Measurements from ENCODE around the gene TMUB1.

DNA sequence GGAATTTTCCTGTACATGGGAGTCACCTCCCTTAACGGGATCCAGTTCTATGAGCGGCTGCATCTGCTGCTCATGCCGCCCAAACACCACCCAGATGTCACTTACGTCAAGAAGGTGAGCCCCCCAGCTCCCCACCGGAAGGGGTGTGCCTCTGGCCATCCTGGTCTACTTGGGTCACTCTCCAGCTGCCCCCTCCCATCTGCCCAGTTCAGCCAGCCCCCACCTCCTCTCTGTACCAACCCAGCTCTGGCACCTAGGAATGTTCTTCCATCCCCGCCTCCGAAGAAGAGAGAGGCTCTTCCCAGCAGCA is 7.7 kb downstream of the TMUB1 start:
- TF ChIP-seq EZH2 (IDR thresholded peaks at IDR 0.05; ENCODE audit: borderline replicate concordance, low read depth, low read length, poor library complexity, severe bottlenecking): no peak
- TF ChIP-seq CTCF (conservative IDR thresholded peaks at IDR 0.05; ENCODE audit: low read depth, low read length): no peak
